SW 1271 (cell line): ENCODE results near the gene ACOT7.
A peak's percentile ranks its signal among the peaks of the same experiment; 100 is the strongest.
"Not testable (repeated sequence)": the region's sequence is repeated elsewhere in the genome, so short reads cannot be mapped to it uniquely, and the experiment has no call there.

Experiments
- DNase-seq, 2 experiments: peaks; one replicate each; lab custom pipeline; 2025; lab: John Stamatoyannopoulos, UW

ACOT7 gene

GRCh38 chr1:6396998-6397397 lies 3.4 kb upstream of the ACOT7 start:
- DNase-seq = peak in 1 of 2 experiments; percentile 9

GRCh38 chr1:6395781-6396244 lies 2.2 kb upstream of the ACOT7 start:
- DNase-seq = not testable (repeated sequence)

GRCh38 chr1:6395130-6395529 lies 1.6 kb upstream of the ACOT7 start:
- not testable (repeated sequence) for DNase-seq

- no peak for DNase-seq
Measured at GRCh38 chr1:6392809-6393399, 663 bp downstream of the ACOT7 start.

GRCh38 chr1:6391951-6392808 lies 1.4 kb downstream of the ACOT7 start:
- no peak for DNase-seq

GRCh38 chr1:6389971-6390370 lies 3.6 kb downstream of the ACOT7 start:
- no peak for DNase-seq

GRCh38 chr1:6386371-6386949 lies 7.1 kb downstream of the ACOT7 start:
- peak in 1 of 2 experiments; percentile 17 for DNase-seq

- DNase-seq = peak; percentile 86 to 87
Measured at GRCh38 chr1:6385488-6386191, 7.9 kb downstream of the ACOT7 start.

- DNase-seq = peak in 1 of 2 experiments; percentile 24
Measured at GRCh38 chr1:6384962-6385361, 8.6 kb downstream of the ACOT7 start.

GRCh38 chr1:6384135-6384534 lies 9.4 kb downstream of the ACOT7 start:
- no peak for DNase-seq

GRCh38 chr1:6380037-6380436 lies 13.5 kb downstream of the ACOT7 start:
- DNase-seq = no peak

- DNase-seq = no peak
Measured at GRCh38 chr1:6378096-6378746, 15.3 kb downstream of the ACOT7 start.

GRCh38 chr1:6373961-6374720 lies 19.4 kb downstream of the ACOT7 start:
- no peak for DNase-seq

- DNase-seq = not testable (repeated sequence)
Measured at GRCh38 chr1:6372236-6372635, 21.3 kb downstream of the ACOT7 start.

GRCh38 chr1:6370006-6370405 lies 23.6 kb downstream of the ACOT7 start:
- no peak for DNase-seq

GRCh38 chr1:6367381-6368012 lies 26.1 kb downstream of the ACOT7 start:
- no peak for DNase-seq

- no peak for DNase-seq
Measured at GRCh38 chr1:6365047-6365446, 28.5 kb downstream of the ACOT7 start.

GRCh38 chr1:6363085-6363884 lies 30.3 kb downstream of the ACOT7 start:
- peak in 1 of 2 experiments; percentile 46 for DNase-seq

GRCh38 chr1:6361124-6361775 lies 32.3 kb downstream of the ACOT7 start:
- no peak for DNase-seq
